Measurements from ENCODE around the gene GRIN2C. TPM values are rescaled to one million over a fixed set of nuclear protein-coding genes. Genes with fewer than 3 reads are reported as not detected.

The GRIN2C gene
- total RNA-seq, 1 donor from 2014 or later = 0.05 TPM

DNA sequence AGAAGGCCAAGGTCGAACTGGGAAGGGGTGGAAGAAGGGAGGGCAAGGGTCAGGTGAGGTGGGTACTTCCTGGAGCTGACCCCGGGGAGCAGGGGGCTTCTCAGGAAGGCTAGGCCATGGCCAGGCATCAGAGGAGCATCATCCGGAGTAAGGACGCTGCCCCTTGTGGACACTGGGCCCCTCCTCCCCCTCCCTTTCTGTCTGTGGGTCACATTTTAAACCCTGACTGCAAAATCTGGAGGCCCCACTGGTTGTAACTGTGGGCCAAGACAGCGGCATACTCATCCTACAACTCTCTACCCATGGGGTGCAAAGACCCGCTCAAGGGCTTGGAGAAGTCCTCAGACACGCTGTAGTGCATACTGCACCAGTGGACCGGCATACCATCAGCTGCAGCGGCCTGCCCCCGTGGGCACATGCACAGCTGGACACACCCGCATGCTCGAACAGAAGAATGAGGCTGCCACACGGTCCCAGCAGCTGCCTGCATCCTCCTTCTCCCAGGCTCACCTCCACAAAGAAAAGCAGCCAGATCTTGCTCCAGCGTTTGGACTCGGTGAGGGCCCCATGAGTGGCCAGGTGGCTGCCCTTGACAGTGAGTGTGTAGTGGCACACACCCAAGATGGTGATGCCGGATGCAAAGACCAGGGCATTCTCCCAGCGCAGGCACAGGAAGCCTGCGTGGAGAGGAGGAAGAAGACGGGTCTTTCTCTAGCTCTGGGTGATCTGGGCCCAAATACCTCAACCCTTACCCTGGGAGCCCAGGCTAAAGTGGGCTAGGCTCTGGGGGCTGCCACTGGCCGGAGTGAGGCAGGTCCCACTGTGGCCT lies 32.5 kb upstream of the GRIN2C start:
- DNase-seq = no peak
- peaks cover 2% of the 10 kb centered on the region for H3K4me1 Mint-ChIP-seq
- intact Hi-C loops (cut with micrococcal nuclease) = no loop called here
- no peaks in the 10 kb centered on the region for H3K9me3 Mint-ChIP-seq
- H3K36me3 Mint-ChIP-seq (ENCODE audit: low read depth) = no peaks in the 10 kb centered on the region
- no peak overlapping the region for H3K4me3 Mint-ChIP-seq
- H3K27ac Mint-ChIP-seq = no peak overlapping the region
- H3K27me3 Mint-ChIP-seq = peaks cover 46% of the 10 kb centered on the region

DNA sequence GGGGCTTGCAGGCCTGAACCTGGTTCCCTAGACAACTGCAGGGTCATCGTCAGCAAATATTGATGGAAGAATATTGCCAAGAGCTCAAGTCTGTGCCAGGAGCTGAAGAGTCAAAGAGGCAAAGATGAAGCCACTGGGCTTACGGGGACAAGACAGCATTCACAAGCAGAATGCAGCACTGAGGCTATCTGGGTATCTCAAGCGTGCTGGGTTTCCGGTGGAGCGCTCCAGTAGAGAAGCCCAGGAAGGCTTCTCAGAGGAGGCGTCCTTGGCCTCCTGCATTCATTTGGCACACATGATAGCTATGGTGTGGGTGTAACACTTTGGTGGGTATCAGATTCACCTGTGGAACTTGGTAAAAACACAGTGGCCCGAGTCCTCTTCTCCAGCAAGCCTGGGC lies 30.9 kb upstream of the GRIN2C start:
- DNase-seq = no peak
- Mint-ChIP-seq H3K9me3 (no peaks in the 10 kb centered on the region), H3K27ac (no peak overlapping the region), H3K4me3 (no peak overlapping the region), H3K4me1 (peaks cover 2% of the 10 kb centered on the region), H3K36me3 (ENCODE audit: low read depth) (no peaks in the 10 kb centered on the region), H3K27me3 (peaks cover 38% of the 10 kb centered on the region)
- intact Hi-C loops (cut with micrococcal nuclease) = no loop called here

- peaks cover 26% of the 10 kb centered on the region for H3K27me3 Mint-ChIP-seq
- H3K36me3 Mint-ChIP-seq (ENCODE audit: low read depth) = no peaks in the 10 kb centered on the region
- DNase-seq = no peak
- intact Hi-C loops (cut with micrococcal nuclease) = no loop called here
- no peaks in the 10 kb centered on the region for H3K9me3 Mint-ChIP-seq
- H3K4me3 Mint-ChIP-seq = no peak overlapping the region
- H3K4me1 Mint-ChIP-seq = no peaks in the 10 kb centered on the region
- H3K27ac Mint-ChIP-seq = no peak overlapping the region
These were observed 28.8 kb upstream of the GRIN2C start for GRCh38 chr17:74888469-74888868.

DNA sequence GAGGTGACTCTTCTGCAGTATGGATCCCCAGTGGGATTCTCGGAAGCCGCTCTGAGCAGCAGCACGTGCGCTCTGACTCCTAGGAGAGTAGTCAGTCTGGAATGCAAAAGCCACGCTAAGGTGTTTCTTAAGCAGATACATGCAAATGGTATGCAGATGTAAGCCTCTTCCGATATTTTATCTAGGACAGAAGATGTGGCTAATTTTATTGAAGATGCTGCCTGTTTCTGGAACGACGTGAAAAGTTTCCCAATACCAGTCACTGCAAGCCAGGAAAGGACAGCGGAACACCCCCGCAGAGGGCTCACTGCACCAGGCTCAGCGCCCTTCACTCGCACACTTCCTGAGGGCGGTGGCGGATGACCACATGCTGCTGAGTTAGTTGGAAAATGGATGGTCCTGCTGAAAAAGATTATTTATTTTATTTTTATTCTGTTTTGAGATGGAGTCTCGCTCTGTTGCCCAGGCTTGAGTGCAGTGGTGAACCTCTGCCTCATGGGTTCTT lies 23.6 kb upstream of the GRIN2C start:
- no peak for DNase-seq
- H3K9me3 Mint-ChIP-seq = no peaks in the 10 kb centered on the region
- no peaks in the 10 kb centered on the region for H3K4me1 Mint-ChIP-seq
- no peaks in the 10 kb centered on the region for H3K36me3 Mint-ChIP-seq (ENCODE audit: low read depth)
- intact Hi-C loops (cut with micrococcal nuclease) = no loop called here
- H3K27ac Mint-ChIP-seq = no peak overlapping the region
- H3K27me3 Mint-ChIP-seq = peaks cover 10% of the 10 kb centered on the region
- no peak overlapping the region for H3K4me3 Mint-ChIP-seq

DNA sequence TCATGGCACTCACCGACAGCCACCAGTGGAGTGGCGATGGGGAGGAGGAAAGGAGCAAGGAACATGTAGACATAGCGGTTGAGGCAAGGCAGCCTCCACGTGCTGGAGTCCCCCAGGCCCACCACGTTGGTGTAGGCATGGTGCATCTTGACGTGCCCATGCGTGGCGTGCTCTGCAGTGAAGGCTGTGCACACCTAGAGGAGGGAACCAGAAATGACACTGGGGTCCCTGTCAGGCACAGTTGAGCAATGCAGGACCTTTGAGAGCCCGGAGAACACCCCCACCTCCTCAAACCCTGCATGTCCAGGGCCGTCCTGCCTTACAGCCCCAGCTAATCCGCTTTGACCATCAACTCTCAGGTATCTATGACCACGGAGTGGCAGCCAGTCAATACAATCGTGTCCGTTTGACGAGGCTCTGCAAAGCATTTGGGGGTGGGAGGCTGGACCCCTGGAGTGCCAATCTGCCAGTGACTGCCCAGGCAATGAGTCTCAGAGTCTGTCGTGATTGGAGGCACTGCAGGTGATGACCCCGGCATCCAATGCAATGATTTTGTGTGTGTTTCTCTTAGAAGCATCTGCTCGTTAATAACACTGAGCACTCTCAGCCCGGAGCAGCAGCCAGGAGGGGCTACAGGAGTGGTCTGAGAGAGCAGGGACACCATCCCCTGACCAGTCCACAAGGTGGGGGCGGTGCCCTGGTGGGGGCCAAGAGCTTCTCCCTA lies 23.0 kb upstream of the GRIN2C start:
- Mint-ChIP-seq H3K4me1 (no peaks in the 10 kb centered on the region), H3K27ac (no peak overlapping the region)

GRCh38 chr17:74881073-74881472 lies 21.4 kb upstream of the GRIN2C start:
- Mint-ChIP-seq H3K4me1 (no peaks in the 10 kb centered on the region), H3K9me3 (no peaks in the 10 kb centered on the region), H3K4me3 (no peak overlapping the region), H3K36me3 (ENCODE audit: low read depth) (no peaks in the 10 kb centered on the region), H3K27me3 (peaks cover 8% of the 10 kb centered on the region), H3K27ac (no peak overlapping the region)
- DNase-seq = no peak
- intact Hi-C loops (cut with micrococcal nuclease) = no loop called here

More for the DNA sequence above, 23.0 kb upstream of the GRIN2C start:
- H3K4me3 Mint-ChIP-seq = no peak overlapping the region
- H3K36me3 Mint-ChIP-seq (ENCODE audit: low read depth) = no peaks in the 10 kb centered on the region
- no peak for DNase-seq
- H3K27me3 Mint-ChIP-seq = peaks cover 10% of the 10 kb centered on the region
- intact Hi-C loops (cut with micrococcal nuclease) = no loop called here
- H3K9me3 Mint-ChIP-seq = no peaks in the 10 kb centered on the region

GRCh38 chr17:74879308-74879707 lies 19.6 kb upstream of the GRIN2C start:
- H3K4me1 Mint-ChIP-seq = peaks cover 4% of the 10 kb centered on the region
- no peak for DNase-seq
- H3K4me3 Mint-ChIP-seq = no peak overlapping the region
- no peak overlapping the region for H3K27ac Mint-ChIP-seq
- peaks cover under 1% of the 10 kb centered on the region for H3K27me3 Mint-ChIP-seq
- no peaks in the 10 kb centered on the region for H3K36me3 Mint-ChIP-seq (ENCODE audit: low read depth)
- H3K9me3 Mint-ChIP-seq = no peaks in the 10 kb centered on the region
- intact Hi-C loops (cut with micrococcal nuclease) = no loop called here

DNA sequence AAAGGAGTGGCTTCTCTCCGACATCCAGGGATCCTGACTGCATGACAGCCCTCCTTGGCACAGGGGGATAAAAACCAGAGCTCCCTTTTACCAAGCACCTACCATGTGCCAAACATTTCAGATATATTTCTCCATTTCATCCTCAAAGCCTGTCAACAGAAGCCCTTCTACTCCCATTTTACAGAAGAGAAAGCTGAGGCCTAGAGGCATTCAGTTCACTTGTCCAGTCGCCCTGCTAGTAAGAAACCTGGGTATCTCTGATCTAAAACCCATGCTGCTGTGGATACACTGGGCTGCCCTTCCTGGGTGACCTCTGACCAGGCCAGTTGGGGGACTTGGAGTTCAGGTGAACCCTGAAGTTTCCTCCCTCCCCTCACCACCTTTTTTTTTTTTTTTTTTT lies 19.0 kb upstream of the GRIN2C start:
- H3K4me3 Mint-ChIP-seq = no peak overlapping the region
- H3K4me1 Mint-ChIP-seq = peaks cover 8% of the 10 kb centered on the region
- no peak overlapping the region for H3K27ac Mint-ChIP-seq
- H3K9me3 Mint-ChIP-seq = no peaks in the 10 kb centered on the region
- DNase-seq = no peak
- H3K36me3 Mint-ChIP-seq (ENCODE audit: low read depth) = no peaks in the 10 kb centered on the region
- intact Hi-C loops (cut with micrococcal nuclease) = no loop called here
- no peaks in the 10 kb centered on the region for H3K27me3 Mint-ChIP-seq

DNA sequence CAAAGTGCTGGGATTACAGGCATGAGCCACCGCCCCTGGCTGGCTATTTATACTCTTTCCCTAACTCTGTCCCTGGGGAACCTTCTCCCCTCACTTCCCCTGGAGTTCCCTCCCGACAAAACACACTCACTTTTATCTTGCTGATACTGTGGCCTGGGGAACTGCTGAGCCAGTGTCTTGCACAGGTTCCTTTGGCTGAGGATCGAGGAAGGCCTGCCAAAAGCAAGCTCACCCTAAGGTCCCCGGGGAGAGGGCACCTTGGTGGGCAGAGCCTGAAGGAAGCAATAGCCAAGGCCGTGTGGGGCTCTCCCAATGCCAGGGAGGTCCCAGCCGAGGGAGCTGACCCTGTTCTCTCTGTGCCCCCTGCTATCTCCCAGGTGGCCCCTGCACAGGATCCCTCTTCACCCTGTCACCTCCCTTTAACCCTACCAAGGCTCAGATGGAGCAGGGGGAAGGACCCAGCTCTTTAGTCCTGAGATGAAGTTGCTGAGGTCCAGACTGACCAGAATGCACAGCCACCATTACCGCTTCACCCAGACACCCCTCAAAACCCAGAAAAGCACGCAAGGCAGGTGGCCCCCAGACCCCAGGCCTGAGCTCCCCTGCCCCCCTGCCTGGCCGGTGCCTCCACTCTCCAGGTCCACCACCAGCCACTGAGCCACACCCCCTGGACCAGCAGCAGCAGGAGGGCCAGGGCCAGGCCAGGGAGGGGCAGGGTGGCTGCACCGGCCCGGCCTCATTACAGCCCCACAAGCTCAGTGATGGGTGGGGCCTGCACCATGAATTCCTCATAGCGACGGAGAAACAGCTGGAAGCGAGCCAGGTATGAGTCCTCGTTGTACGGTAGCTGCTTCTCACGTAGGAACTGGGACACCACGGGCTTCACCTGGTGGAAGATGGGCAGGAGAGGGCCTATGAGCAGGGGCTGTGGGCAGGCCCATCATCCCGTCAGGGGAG lies 18.2 kb upstream of the GRIN2C start:
- Mint-ChIP-seq H3K27me3 (no peaks in the 10 kb centered on the region), H3K9me3 (no peaks in the 10 kb centered on the region), H3K4me3 (no peak overlapping the region), H3K36me3 (ENCODE audit: low read depth) (peaks cover 2% of the 10 kb centered on the region), H3K4me1 (peaks cover 11% of the 10 kb centered on the region), H3K27ac (no peak overlapping the region)
- no peak for DNase-seq
- intact Hi-C loops (cut with micrococcal nuclease) = no loop called here

- no peak for DNase-seq
- Mint-ChIP-seq H3K9me3 (no peaks in the 10 kb centered on the region), H3K4me1 (peaks cover 25% of the 10 kb centered on the region), H3K36me3 (ENCODE audit: low read depth) (peaks cover 7% of the 10 kb centered on the region), H3K4me3 (no peak overlapping the region), H3K27ac (no peak overlapping the region), H3K27me3 (no peaks in the 10 kb centered on the region)
- intact Hi-C loops (cut with micrococcal nuclease) = no loop called here
These were observed 16.4 kb upstream of the GRIN2C start for GRCh38 chr17:74875977-74876593.

GRCh38 chr17:74875155-74875976 lies 15.7 kb upstream of the GRIN2C start:
- Mint-ChIP-seq H3K27me3 (no peaks in the 10 kb centered on the region), H3K4me3 (no peak overlapping the region), H3K27ac (no peak overlapping the region), H3K9me3 (no peaks in the 10 kb centered on the region), H3K36me3 (ENCODE audit: low read depth) (peaks cover 8% of the 10 kb centered on the region), H3K4me1 (peaks cover 25% of the 10 kb centered on the region)
- intact Hi-C loops (cut with micrococcal nuclease) = no loop called here
- DNase-seq = peak; percentile 57

DNA sequence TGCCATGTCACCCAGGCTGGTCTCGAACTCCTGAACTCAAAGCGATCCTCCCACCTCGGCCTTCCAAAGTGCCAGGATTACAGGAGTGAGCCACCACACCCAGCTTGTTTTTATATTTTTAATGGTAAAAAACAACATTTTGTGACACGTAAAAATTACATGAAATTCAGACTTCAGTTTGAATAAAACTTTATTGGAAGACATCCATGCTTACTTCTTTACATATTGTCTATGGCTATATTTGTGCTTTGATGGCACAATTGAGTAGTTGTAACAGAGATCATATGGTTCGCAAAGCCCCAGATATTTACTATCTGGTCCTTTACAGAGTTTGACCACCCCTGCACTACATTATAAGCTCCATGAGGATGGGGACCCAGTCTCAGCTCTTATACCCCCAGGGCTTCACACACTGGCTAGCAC lies 14.9 kb upstream of the GRIN2C start:
- Mint-ChIP-seq H3K9me3 (no peaks in the 10 kb centered on the region), H3K4me1 (peaks cover 25% of the 10 kb centered on the region), H3K36me3 (ENCODE audit: low read depth) (peaks cover 8% of the 10 kb centered on the region), H3K27ac (no peak overlapping the region), H3K27me3 (no peaks in the 10 kb centered on the region), H3K4me3 (no peak overlapping the region)
- no peak for DNase-seq
- intact Hi-C loops (cut with micrococcal nuclease) = loop anchor here (5.0 kb wide), 1 partner anchor 97 kb away; the partner anchor contains the start of gene NAT9

Data from activated CD4-positive, alpha-beta T cell treated with anti-CD3 and anti-CD28 coated beads, Interleukin-2, amount 10 ng/mL, durations not matched to agents 24 days and 14 days (primary cell).